Colonic mucosa (tissue), 4 donors: ENCODE data around the gene TAF1C. TPM values are rescaled to one million over a fixed set of nuclear protein-coding genes. Genes with fewer than 3 reads are reported as not detected.

Experiments used
- DNase-seq: peaks from one replicate; pipeline ENCODE4 v3.0.0-alpha.2; 2020
- H3K27ac ChIP-seq: fragments of 200-600 bp; one replicate; pipeline ENCODE4 v1.8.0; 2021
- H3K27me3 ChIP-seq: fragments of 200-600 bp; one replicate; pipeline ENCODE4 v1.8.0; 2021
- H3K36me3 ChIP-seq: fragments of 200-600 bp; one replicate; pipeline ENCODE4 v1.8.0; 2021
- H3K4me1 ChIP-seq: fragments of 200-600 bp; one replicate; pipeline ENCODE4 v1.8.0; 2021; ENCODE audit warnings: mild to moderate bottlenecking
- H3K4me3 ChIP-seq: fragments of 200-600 bp; one replicate; pipeline ENCODE4 v1.8.0; 2021
- H3K9ac ChIP-seq, 2 donors: one replicate each; pipeline ENCODE4 v1.7.0; 2013; ENCODE audit warnings: control low read depth in 2 of 2, low read depth in 2 of 2, low read length in 2 of 2
- H3K9me3 ChIP-seq: fragments of 200-600 bp; one replicate; pipeline ENCODE4 v1.8.0; 2021
- CTCF ChIP-seq: fragments of 200-600 bp; IDR thresholded peaks from one replicate; pipeline ENCODE4 v1.8.0; 2022; ENCODE audit warnings: antibody characterized with exemption, mild to moderate bottlenecking
- intact Hi-C: fragments of 100-400 bp; cut with DNase I; formaldehyde crosslinking; loops from one replicate; pipeline ENCODE4 v1.14.1; 2022
- total RNA-seq, 2 donors: library from RNA; stranded (reverse); fragmentation: NEBNext Ultra II Directional in 1 of 2; extraction: Animal tissue kit (Norgen Biotek cat#: 25700) in 1 of 2; gene quantifications; one replicate each; pipeline ENCODE4 v1.2.1, GENCODE V29; 2021
- donor health status: healthy.
- donor health status: DM: no; HTN: no; CAD: no.
- donor health status: DM: no; HTN: no; CAD: no.

Gene TAF1C
- total RNA-seq, 2 donors from 2014 or later = 17.2 to 45.6 TPM

GRCh38 chr16:84155771-84156170 lies 31.1 kb downstream of the TAF1C start:
- Histone ChIP-seq H3K4me3 (no peak overlapping the region), H3K36me3 (no peaks in the 10 kb centered on the region), H3K4me1 (no peaks in the 10 kb centered on the region), H3K9ac (no peak overlapping the region), H3K9me3 (no peaks in the 10 kb centered on the region), H3K27ac (no peak overlapping the region), H3K27me3 (no peaks in the 10 kb centered on the region)
- DNase-seq = no peak
- intact Hi-C loops = no loop called here
- TF ChIP-seq CTCF = no peak

GRCh38 chr16:84155226-84155625 lies 31.6 kb downstream of the TAF1C start:
- H3K9me3 ChIP-seq = no peaks in the 10 kb centered on the region
- TF ChIP-seq CTCF = no peak
- H3K27ac ChIP-seq = no peak overlapping the region
- H3K9ac ChIP-seq = no peak overlapping the region
- no peak overlapping the region for H3K4me3 ChIP-seq
- no peaks in the 10 kb centered on the region for H3K36me3 ChIP-seq
- H3K27me3 ChIP-seq = no peaks in the 10 kb centered on the region
- intact Hi-C loops = no loop called here
- H3K4me1 ChIP-seq = no peaks in the 10 kb centered on the region
- DNase-seq = no peak

- intact Hi-C loops = no loop called here
- no peak for TF ChIP-seq CTCF
These were observed 33.1 kb downstream of the TAF1C start for GRCh38 chr16:84153660-84154214.

GRCh38 chr16:84150926-84151325 lies 35.9 kb downstream of the TAF1C start:
- DNase-seq = no peak
- Histone ChIP-seq H3K4me1 (no peaks in the 10 kb centered on the region), H3K27ac (no peak overlapping the region), H3K9ac (no peak overlapping the region), H3K4me3 (no peak overlapping the region), H3K27me3 (no peaks in the 10 kb centered on the region), H3K9me3 (no peaks in the 10 kb centered on the region), H3K36me3 (no peaks in the 10 kb centered on the region)
- intact Hi-C loops = no loop called here
- TF ChIP-seq CTCF = no peak

More at GRCh38 chr16:84153660-84154214, 33.1 kb downstream of the TAF1C start:
- no peak overlapping the region for H3K9ac ChIP-seq
- H3K27me3 ChIP-seq = no peaks in the 10 kb centered on the region
- no peak for DNase-seq
- H3K9me3 ChIP-seq = no peaks in the 10 kb centered on the region
- no peak overlapping the region for H3K4me3 ChIP-seq
- H3K27ac ChIP-seq = no peak overlapping the region
- H3K36me3 ChIP-seq = no peaks in the 10 kb centered on the region
- no peaks in the 10 kb centered on the region for H3K4me1 ChIP-seq

- intact Hi-C loops = no loop called here
These were observed 41.8 kb downstream of the TAF1C start, which contains the start of the genes DNAAF1 and HSDL1 for GRCh38 chr16:84144859-84145639. DNAAF1 (plus strand) TSS chr16:84145308; CDS start chr16:84145441, 133 bp downstream. HSDL1 (minus strand) TSS chr16:84145177; CDS start chr16:84131321, 13,856 bp downstream.

More at GRCh38 chr16:84144859-84145639, 41.8 kb downstream of the TAF1C start, which contains the start of the genes DNAAF1 and HSDL1:
- H3K4me1 ChIP-seq = no peaks in the 10 kb centered on the region
- no peaks in the 10 kb centered on the region for H3K9me3 ChIP-seq
- H3K27me3 ChIP-seq = no peaks in the 10 kb centered on the region
- peak within 1 kb of the TSS; percentile 65 for H3K27ac ChIP-seq
- peak within 1 kb of the TSS; percentile 86 for H3K4me3 ChIP-seq
- DNase-seq = peak; percentile 95
- no peak for TF ChIP-seq CTCF
- no peaks in the 10 kb centered on the region for H3K36me3 ChIP-seq
- peak within 1 kb of the TSS; percentile 69 to 82 for H3K9ac ChIP-seq
